Kidney (tissue), 14 donors: ENCODE measurements around the gene METTL2A. TPM values are rescaled to one million over a fixed set of nuclear protein-coding genes. Genes with fewer than 3 reads are reported as not detected.

Experiments
- DNase-seq, 5 donors: peaks; one replicate each; pipeline ENCODE4 v3.0.0-alpha.2; 2013 to 2020
- FAIRE-seq: peaks from 2 replicates; lab custom pipeline; 2012; peaks lifted over from hg19 to GRCh38; lab: Jason Lieb, UNC
- H3K27ac ChIP-seq, 2 donors: one replicate each; pipeline ENCODE4 v1.7.0; 2013; ENCODE audit warnings: low read depth in 2 of 2, low read length in 2 of 2, inconsistent platforms in 1 of 2
- H3K27me3 ChIP-seq: one replicate; pipeline ENCODE4 v1.7.1; 2013; ENCODE audit warnings: low read length, inconsistent platforms; ENCODE audit not compliant: control insufficient read depth, insufficient read depth
- H3K36me3 ChIP-seq, 3 donors: one replicate each; pipeline versions ENCODE4 v1.7.0 to v1.7.1; 2013; ENCODE audit warnings: low read length in 3 of 3, control low read depth in 1 of 3, inconsistent platforms in 1 of 3; ENCODE audit not compliant: insufficient read depth in 3 of 3, control insufficient read depth in 2 of 3
- H3K4me1 ChIP-seq, 3 donors: one replicate each; pipeline versions ENCODE4 v1.7.0 to v1.7.1; 2013; ENCODE audit warnings: low read length in 3 of 3, inconsistent platforms in 1 of 3, low read depth in 1 of 3; ENCODE audit not compliant: control insufficient read depth in 2 of 3, insufficient read depth in 2 of 3
- H3K4me3 ChIP-seq, 3 donors: one replicate each; pipeline versions ENCODE4 v1.7.0 to v1.8.1; 2013; ENCODE audit warnings: low read length in 3 of 3, control low read depth in 1 of 3, inconsistent platforms in 1 of 3
- H3K9ac ChIP-seq, 3 donors: one replicate each; pipeline versions ENCODE4 v1.7.0 to v1.7.1; 2013; ENCODE audit warnings: low read length in 3 of 3, control low read depth in 1 of 3, inconsistent platforms in 1 of 3
- H3K9me3 ChIP-seq, 3 donors: one replicate each; pipeline versions ENCODE4 v1.7.0 to v1.7.1; 2013; ENCODE audit warnings: low read length in 3 of 3, control low read depth in 1 of 3, inconsistent platforms in 1 of 3; ENCODE audit not compliant: control insufficient read depth in 2 of 3, insufficient read depth in 1 of 3
- intact Hi-C: fragments of 100-400 bp; cut with DNase I; formaldehyde crosslinking; loops from one replicate; pipeline ENCODE4 v1.11.1; 2022
- polyA plus RNA-seq: library from polyadenylated mRNA; stranded (reverse); fragments of 350-450 nt; fragmentation: Illumina TruSeq; extraction: RNeasy Lipid Tissue Mini Kit (QIAGEN cat#74804); gene quantifications from one replicate; pipeline ENCODE4 v1.2.3, GENCODE V29; 2014; ENCODE audit warnings: low read depth, low replicate concordance; ENCODE audit not compliant: insufficient read depth
- total RNA-seq: library from RNA; stranded (reverse); fragmentation: NEBNext Ultra II Directional; extraction: Animal tissue kit (Norgen Biotek cat#: 25700); gene quantifications from one replicate; pipeline ENCODE4 v1.2.1, GENCODE V29; 2021
- TF ChIP-seq, protein P1 (sequence below): IDR thresholded peaks from 3 replicates; pipeline ENCODE4 v1.5.1; 2012; ENCODE audit warnings: mild to moderate bottlenecking, moderate library complexity, borderline replicate concordance; ENCODE audit not compliant: insufficient read depth; ENCODE audit errors: extremely low read depth
- donor health status: control.
- donor health status: control.
- donor health status: control.
- donor health status: control.
- donor health status: control.
- donor health status: DM: yes; HTN: yes; CAD: no.
- donor health status: Normal renal cell carcinoma (clear cell type).

Gene METTL2A
- total and polyA plus RNA-seq, 2 donors from 2014 or later, result 13.1 to 20.1 TPM

DNA sequence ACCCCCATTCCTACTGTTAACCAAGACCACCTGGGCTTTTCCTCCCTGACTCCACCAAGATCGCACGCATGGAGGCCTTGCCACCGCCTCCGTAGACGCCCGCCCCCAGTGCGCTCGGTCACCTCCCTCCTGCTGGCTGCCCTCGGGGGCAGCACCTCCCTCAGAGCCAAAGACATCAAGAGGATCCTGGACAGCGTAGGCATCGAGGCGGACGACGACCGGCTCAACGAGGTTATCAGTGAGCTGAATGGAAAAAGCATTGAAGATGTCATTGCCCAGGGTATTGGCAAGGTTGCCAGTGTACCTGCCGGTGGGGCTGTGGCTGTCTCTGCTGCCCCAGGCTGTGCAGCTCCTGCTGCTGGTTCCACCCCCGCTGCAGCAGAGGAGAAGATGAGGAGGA lies 42.1 kb upstream of the METTL2A start:
- TF ChIP-seq, protein P1, sequence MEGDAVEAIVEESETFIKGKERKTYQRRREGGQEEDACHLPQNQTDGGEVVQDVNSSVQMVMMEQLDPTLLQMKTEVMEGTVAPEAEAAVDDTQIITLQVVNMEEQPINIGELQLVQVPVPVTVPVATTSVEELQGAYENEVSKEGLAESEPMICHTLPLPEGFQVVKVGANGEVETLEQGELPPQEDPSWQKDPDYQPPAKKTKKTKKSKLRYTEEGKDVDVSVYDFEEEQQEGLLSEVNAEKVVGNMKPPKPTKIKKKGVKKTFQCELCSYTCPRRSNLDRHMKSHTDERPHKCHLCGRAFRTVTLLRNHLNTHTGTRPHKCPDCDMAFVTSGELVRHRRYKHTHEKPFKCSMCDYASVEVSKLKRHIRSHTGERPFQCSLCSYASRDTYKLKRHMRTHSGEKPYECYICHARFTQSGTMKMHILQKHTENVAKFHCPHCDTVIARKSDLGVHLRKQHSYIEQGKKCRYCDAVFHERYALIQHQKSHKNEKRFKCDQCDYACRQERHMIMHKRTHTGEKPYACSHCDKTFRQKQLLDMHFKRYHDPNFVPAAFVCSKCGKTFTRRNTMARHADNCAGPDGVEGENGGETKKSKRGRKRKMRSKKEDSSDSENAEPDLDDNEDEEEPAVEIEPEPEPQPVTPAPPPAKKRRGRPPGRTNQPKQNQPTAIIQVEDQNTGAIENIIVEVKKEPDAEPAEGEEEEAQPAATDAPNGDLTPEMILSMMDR, result no peak

GRCh38 chr17:62388856-62389255 lies 34.8 kb upstream of the METTL2A start:
- no peaks in the 10 kb centered on the region for H3K4me1 ChIP-seq
- no peak overlapping the region for H3K4me3 ChIP-seq
- H3K27me3 ChIP-seq, result no peaks in the 10 kb centered on the region
- H3K9ac ChIP-seq, result no peak overlapping the region
- FAIRE-seq (no peak), DNase-seq (no peak)
- H3K9me3 ChIP-seq, result no peaks in the 10 kb centered on the region
- intact Hi-C loops, result no loop called here
- no peaks in the 10 kb centered on the region for H3K36me3 ChIP-seq
- H3K27ac ChIP-seq, result no peak overlapping the region
- TF ChIP-seq, protein P1, result no peak

More for the DNA sequence above, 42.1 kb upstream of the METTL2A start:
- DNase-seq, result no peak
- Histone ChIP-seq H3K27me3 (no peaks in the 10 kb centered on the region), H3K4me1 (no peaks in the 10 kb centered on the region), H3K27ac (no peak overlapping the region), H3K9ac (no peak overlapping the region), H3K9me3 (no peaks in the 10 kb centered on the region), H3K36me3 (no peaks in the 10 kb centered on the region), H3K4me3 (no peak overlapping the region)
- intact Hi-C loops, result no loop called here
- no peak for FAIRE-seq

GRCh38 chr17:62392908-62393307 lies 30.8 kb upstream of the METTL2A start:
- H3K27me3 ChIP-seq, result no peaks in the 10 kb centered on the region
- TF ChIP-seq, protein P1, result no peak
- FAIRE-seq, result no peak
- no peaks in the 10 kb centered on the region for H3K9me3 ChIP-seq
- H3K9ac ChIP-seq, result no peak overlapping the region
- no peak overlapping the region for H3K4me3 ChIP-seq
- intact Hi-C loops, result no loop called here
- H3K36me3 ChIP-seq, result no peaks in the 10 kb centered on the region
- no peak for DNase-seq
- no peaks in the 10 kb centered on the region for H3K4me1 ChIP-seq
- H3K27ac ChIP-seq, result no peak overlapping the region

GRCh38 chr17:62398891-62399290 lies 24.8 kb upstream of the METTL2A start:
- no peaks in the 10 kb centered on the region for H3K9me3 ChIP-seq
- TF ChIP-seq, protein P1, result no peak
- intact Hi-C loops, result no loop called here
- FAIRE-seq (no peak), DNase-seq (no peak)
- H3K36me3 ChIP-seq, result no peaks in the 10 kb centered on the region
- H3K4me1 ChIP-seq, result no peaks in the 10 kb centered on the region
- no peak overlapping the region for H3K4me3 ChIP-seq
- no peak overlapping the region for H3K9ac ChIP-seq
- no peaks in the 10 kb centered on the region for H3K27me3 ChIP-seq
- no peak overlapping the region for H3K27ac ChIP-seq
